A673 (cell line): ENCODE results near the gene FTO.

ENCODE experiments used
- EZH2 ChIP-seq: fragments of 200-600 bp; sonication (generic); IDR thresholded peaks from 2 replicates; pipeline ENCODE4 v1.6.1; 2017; ENCODE audit warnings: borderline replicate concordance, low read depth, mild to moderate bottlenecking, mixed read lengths, antibody characterized with exemption, low read length; ENCODE audit not compliant: poor library complexity, severe bottlenecking
- TF ChIP-seq, protein P1 (sequence below): fragments of 300-800, 200-600 bp; sonication (generic); conservative IDR thresholded peaks from 2 replicates; pipeline ENCODE4 v1.5.1; 2017; ENCODE audit warnings: low read depth, mild to moderate bottlenecking, antibody characterized with exemption, low read length, moderate library complexity, mixed read lengths

DNA sequence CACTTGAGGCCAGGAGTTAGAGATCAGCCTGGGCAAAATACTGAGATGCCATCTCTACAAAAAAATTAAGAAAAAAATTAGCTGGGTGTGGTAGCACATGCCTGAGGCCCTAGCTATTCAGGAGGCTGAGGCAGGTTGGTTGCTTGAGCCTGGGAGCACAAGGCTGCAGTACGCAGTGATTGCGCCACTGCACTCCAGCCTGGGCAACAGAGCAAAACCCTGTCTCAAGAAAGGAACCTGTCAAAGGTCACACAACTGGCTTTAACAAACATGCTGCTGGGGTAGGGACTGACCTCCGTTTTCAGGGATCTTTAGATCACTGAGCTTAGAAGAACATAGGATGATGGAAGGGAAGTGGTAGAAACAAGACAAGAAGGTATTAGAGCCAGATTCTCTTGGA is 487.6 kb downstream of the FTO start:
- TF ChIP-seq, protein P1, sequence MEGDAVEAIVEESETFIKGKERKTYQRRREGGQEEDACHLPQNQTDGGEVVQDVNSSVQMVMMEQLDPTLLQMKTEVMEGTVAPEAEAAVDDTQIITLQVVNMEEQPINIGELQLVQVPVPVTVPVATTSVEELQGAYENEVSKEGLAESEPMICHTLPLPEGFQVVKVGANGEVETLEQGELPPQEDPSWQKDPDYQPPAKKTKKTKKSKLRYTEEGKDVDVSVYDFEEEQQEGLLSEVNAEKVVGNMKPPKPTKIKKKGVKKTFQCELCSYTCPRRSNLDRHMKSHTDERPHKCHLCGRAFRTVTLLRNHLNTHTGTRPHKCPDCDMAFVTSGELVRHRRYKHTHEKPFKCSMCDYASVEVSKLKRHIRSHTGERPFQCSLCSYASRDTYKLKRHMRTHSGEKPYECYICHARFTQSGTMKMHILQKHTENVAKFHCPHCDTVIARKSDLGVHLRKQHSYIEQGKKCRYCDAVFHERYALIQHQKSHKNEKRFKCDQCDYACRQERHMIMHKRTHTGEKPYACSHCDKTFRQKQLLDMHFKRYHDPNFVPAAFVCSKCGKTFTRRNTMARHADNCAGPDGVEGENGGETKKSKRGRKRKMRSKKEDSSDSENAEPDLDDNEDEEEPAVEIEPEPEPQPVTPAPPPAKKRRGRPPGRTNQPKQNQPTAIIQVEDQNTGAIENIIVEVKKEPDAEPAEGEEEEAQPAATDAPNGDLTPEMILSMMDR = no peak
- no peak for TF ChIP-seq EZH2
